GM19397 (cell line): ENCODE data around the gene PLPPR2.
"Not testable (repeated sequence)": the region's sequence is repeated elsewhere in the genome, so short reads cannot be mapped to it uniquely, and the experiment has no call there.

ENCODE experiments used
- ATAC-seq: cut with Tn5 transposase; IDR thresholded peaks from one replicate; pipeline ENCODE4 v1.9.1; 2021; ENCODE audit warnings: mild to moderate bottlenecking, moderate library complexity; ENCODE audit not compliant: unreplicated experiment

PLPPR2 gene

GRCh38 chr19:11367528-11367927 is 12.3 kb downstream of the PLPPR2 start:
- no peak for ATAC-seq

DNA sequence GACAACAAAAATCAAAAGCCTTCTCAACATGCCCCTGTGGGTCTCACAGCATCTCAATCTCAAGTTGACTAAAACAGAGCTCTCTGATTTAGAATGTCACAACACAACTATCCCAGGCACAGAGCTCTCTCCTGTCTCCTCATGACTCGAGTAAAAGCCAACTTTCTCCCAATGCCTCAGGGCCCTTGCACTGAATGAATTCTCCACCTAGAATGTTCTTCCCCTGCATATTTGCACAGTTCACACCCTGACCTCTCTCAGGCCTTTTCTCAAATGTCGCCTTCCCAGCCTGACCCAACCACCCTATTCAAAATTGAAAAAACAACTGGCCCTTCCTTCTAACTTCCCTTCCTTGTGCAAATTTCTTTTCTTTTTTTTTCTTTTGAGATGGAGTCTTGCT is 15.5 kb downstream of the PLPPR2 start:
- no peak for ATAC-seq

GRCh38 chr19:11373166-11373884 is 18.1 kb downstream of the PLPPR2 start:
- no peak for ATAC-seq

GRCh38 chr19:11373885-11374432 is 18.7 kb downstream of the PLPPR2 start:
- no peak for ATAC-seq

DNA sequence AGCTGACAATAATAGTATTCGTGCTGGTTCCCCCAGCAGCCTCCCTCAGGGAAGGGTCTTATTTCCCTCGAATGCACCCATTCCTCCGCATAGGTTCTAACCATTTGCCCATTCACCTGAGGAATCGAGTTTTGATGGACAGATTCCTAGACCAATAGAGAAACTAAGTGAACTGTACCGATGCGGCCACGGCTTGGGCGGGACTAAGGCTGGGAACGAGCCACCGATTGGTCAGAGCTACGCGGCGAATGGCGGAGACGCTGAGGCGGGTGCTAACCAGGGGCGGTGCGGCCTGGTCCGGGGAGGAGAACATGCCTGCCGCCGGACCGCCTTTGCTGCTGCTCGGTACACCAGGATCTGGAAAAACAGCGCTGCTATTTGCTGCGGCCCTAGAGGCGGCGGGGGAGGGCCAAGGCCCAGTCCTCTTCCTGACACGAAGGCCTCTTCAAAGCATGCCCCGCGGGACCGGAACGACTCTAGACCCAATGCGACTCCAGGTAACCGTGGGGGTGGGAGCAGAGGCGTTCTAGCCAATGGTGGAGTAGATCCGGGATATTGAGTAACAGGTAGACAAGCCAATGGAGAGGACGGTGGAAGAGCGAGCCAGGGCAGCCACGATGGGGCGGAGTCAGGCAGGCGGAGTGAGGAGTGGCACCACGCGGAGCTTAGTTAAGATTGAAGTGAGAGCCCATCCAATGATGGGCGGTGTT is 19.4 kb downstream of the PLPPR2 start, which contains the start of gene SWSAP1:
Gene SWSAP1 (plus strand): TSS at position 234 of the 710 bp plus-strand sequence. CDS start 15 bp downstream, at position 249.
- ATAC-seq: peak; percentile 90

- no peak for ATAC-seq
Measured at GRCh38 chr19:11375143-11375948, 20.1 kb downstream of the PLPPR2 start.

DNA sequence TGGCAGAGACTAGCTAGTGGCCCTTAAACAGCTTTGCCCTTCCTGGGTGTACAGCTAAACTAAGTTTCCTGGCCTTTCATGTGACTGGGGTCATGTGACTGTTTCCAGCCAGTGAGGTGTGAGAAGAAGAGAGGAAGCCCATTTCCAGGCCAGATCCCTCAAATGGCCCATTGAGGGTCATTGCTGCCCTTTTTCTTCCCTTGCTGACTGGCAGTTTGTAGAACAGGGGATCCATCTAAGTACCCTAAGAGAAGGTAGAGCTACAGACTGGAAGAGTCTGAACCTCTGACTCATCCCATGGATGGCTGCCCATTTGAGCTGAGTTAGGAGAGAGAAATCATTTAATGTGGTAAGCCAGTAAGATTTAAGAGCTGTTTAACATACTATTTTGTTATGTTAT is 22.0 kb downstream of the PLPPR2 start:
- ATAC-seq: no peak

GRCh38 chr19:11377756-11378155 is 22.5 kb downstream of the PLPPR2 start:
- no peak for ATAC-seq

GRCh38 chr19:11378319-11379189 is 23.3 kb downstream of the PLPPR2 start:
- ATAC-seq: no peak

DNA sequence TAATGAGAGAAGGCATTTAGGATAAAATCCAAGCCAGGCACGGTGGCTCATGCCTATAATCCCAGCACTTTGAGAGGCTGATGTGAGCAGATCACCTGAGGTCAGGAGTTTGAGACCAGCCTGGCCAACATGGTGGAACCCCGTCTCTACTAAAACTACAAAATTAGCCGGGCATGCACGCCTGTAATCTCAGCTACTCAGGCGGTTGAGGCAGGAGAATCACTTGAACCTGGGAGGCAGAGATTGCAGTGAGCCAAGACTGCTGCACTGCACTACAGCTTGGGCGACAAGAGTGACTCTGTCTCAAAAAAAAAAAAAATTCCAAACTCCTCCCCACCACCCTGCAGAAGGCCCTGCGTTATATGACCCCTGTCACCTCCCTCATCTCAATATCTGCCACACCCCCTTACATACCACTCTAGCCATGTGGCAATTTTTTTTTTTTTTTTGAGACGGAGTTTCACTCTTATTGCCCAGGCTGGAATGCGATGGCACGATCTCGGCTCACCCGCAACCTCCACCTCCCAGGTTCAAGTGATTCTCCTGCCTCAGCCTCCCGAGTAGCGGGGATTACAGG is 24.1 kb downstream of the PLPPR2 start:
- ATAC-seq: not testable (repeated sequence)

- ATAC-seq: no peak
Measured at GRCh38 chr19:11379857-11380350, 24.7 kb downstream of the PLPPR2 start.

GRCh38 chr19:11380653-11381537 is 25.7 kb downstream of the PLPPR2 start:
- peak; percentile 82 for ATAC-seq

GRCh38 chr19:11382898-11383705 is 27.9 kb downstream of the PLPPR2 start:
- ATAC-seq: no peak

GRCh38 chr19:11383706-11384048 is 28.4 kb downstream of the PLPPR2 start:
- no peak for ATAC-seq

GRCh38 chr19:11384778-11385129 is 29.5 kb downstream of the PLPPR2 start:
- no peak for ATAC-seq

DNA sequence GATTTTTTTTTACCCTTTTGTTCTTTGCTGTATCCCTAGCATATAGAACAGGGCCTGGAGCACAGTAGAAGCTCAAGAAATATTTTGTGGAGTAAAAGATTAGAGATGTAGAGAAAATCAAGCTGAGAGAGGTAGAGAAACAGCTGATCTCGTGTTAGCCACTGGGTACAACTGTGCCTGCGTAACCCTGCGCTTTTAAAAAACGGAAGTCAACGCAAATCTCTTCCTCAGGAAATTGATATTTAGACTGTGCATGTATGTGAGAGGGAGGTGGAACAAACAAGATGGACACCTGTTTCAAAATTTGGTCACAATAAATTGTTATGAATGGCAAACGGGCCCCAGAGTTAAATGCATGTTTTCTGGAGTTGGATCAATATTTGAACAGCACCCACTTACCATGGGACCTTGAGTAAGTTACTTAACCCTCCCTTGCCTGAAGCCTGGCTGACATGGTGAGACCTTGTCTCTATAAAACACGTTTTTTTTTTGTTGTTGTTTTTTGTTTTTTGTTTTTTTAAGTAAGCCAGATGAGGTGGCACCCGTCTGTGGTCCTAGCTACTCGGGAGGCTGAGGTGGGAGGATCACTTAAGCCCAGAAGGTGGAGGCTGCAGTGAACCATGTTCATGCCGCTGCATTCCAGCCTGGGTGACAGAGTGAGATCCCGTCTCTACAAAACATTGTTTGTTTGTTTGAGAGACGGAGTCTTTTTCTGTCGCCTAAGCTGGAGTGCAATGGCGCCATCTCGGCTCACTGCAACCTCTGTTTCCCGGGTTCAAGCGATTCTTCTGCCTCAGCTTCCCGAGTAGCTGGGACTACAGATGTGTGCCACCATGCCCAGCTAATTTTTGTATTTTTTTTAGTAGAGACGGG is 32.2 kb downstream of the PLPPR2 start:
- no peak for ATAC-seq

DNA sequence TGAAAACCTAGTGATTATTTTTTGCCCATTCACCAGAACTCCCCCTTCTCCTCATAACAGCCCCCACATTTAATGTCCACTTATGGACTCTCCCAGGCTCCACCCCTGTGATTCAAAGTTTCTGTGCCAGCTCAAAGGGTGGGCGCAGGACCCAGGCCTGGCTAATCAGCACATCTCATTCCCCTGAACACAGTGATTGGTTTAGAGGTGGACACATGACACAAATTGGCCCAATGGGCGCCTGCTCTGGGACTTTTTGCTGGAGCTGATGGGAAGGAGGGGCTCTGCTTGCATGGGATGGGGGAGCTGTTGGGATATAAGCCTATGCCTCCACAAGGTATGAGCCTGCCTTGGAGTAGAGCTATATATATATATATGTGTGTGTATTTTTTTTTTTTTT is 35.1 kb downstream of the PLPPR2 start:
- ATAC-seq: no peak
